GM18873 (cell line): Measurements from ENCODE around the gene TNNT2.

Experiments
- ATAC-seq: cut with Tn5 transposase; IDR thresholded peaks from one replicate; pipeline ENCODE4 v1.9.1; 2021; ENCODE audit warnings: mild to moderate bottlenecking, moderate library complexity, moderate number of reproducible peaks; ENCODE audit not compliant: unreplicated experiment, low FRiP score

The TNNT2 gene

DNA sequence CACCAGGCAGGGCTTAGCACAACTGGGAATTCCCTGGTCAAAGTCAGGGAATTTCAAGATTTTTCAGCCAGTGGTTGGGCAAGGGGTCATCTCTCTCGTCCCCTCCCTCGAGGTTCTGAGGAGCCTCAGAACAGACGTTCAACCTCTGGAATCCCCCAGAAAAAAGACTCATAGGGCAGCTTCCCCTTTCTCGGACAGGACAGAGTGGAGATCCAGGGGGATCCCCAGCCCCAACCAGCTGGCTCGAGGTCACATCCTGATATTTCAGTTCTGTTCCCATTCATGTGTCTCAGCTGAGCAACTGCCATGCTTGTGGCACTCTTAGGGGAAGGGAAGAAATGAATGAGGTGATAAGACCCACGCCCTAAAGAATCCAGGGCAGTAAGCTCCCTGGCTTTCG lies 26.6 kb upstream of the TNNT2 start:
- no peak for ATAC-seq

DNA sequence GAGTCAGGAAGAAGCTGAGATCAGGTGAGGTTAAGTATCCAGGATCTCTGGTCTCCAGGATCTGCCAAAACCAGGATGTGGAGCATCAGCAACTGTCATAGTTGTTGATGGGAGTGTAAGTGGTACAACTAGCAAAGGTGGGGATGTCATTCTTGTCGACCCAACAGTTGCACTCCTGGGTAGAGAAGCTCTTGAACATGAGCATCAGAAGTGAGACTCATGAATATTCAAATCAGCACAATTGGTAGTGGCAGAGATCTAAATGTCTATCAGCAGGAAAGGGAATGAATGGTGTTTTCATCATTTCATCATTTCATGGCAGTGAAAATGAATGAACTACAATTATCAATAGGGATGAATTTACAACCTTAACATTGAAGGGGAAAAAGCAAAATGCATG lies 25.9 kb upstream of the TNNT2 start:
- no peak for ATAC-seq

DNA sequence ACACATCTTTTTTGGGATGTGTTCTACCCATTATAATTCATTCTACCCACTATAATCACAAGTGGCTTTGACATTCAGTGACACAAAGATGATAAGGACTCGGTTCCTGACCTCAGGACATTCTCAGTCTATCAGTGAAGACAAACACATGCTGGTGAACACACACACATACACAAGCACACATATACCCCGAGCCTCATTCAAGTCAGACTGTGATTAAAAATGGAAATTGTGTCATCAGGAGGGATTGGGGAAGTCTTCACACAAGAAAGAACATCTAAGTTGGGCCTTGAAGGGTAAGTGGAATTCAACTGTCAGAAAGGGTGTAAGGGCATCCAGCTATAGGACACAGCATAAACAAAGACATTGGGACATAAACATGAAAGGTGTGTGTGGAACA lies 24.2 kb upstream of the TNNT2 start:
- ATAC-seq = no peak

DNA sequence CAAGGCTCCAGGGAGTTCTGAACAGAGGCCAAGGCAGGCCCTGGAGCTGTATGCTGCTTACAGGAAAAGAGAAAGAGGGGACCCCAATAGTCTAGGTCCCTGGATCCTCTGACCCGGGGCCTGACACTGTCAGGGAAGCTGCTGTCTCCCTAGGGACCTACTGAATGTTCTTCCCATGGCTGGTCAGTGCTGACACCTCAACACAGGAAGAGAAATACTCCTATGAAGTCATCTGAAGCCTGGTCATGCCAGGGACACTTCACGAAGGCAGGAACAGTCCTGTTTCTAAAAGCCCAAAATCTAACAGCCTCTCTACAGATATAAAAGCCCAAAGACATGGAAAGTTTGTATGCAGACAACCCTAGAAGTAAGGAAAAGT lies 23.4 kb upstream of the TNNT2 start:
- no peak for ATAC-seq

DNA sequence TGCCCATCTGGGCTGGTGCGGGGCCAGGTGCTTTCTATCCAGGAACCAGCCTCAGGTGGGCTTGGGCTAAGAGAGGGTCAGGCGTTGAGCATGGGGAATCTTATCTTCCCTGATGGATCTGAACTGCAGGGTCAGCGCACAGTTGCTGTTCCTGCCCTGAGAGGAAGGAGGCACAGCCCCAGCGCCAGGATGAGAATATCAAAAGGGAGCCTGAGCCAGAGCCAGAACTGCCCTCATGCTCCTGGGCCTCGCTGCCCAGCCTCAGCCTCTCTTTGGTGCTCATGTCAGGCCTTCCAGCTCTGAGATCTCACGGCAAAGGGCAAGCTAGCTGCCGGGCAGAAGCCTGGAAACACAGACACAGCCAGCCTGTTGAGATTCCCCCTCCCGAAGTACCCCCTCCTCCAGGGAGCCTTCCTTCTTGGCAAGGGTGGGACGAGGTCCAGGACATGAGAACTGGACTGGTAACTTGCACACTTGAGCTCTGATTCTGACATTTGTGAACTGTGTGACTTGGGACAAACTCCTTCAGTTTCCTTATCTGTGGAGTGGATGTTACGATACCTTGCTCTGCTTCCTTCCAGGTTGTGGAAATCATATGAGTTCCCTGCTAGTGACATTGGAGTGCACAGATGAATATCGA lies 22.9 kb upstream of the TNNT2 start:
- ATAC-seq = no peak

DNA sequence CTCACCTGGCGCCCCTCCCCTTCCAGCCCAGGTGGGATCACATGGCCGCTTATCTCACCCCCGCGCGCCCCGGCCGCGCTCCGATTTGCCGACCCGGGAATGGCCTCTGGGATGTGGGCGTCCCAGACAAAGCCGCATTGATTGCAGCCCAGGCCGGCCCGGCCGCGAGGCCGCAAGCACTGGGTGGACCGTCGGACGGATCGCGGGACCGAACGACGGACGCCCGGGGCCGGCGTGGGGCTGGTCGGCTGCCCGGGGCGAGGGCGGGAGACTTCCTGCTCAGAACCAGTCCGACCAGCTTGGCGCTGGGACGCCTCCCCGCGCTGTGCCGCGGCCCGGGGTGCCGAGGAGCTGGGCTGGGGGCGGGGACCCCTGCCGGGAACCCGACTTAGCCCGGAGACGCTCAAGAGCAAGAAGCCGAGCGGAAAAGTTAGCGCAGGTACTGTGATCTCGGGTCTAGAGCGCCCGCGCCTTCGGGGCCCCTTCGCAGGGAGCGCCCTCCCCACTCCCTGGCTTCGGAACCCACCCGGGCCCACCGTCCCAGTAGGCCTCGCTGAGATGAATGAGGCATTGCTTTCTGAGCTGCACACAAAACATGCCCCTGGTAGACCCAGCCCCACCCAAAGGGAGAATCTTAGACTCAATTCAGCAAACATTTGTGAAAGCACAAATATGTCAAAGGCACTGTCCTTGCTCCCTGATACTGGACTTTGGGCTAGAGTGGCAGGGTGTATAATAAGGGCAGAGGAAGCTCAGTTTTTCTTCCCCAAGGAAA lies 22.1 kb upstream of the TNNT2 start:
- no peak for ATAC-seq

DNA sequence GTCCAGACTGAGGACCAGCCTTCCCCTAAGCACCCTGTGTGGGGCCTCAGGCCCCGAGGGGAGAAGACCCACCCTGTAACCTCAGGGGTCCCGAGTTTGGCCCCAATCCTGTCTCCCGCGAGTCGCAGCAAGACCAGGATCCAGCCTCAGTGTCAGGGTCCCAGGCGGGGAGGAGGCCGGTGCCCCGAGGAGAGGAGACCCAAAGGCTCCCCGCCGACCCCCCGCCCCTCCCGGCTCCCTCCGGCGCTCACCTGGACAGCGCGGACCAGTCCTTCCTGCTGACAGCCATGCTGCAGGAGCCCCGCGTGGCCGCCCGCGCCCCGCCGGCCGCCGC lies 21.5 kb upstream of the TNNT2 start, which contains the start of gene LAD1:
LAD1 (minus strand) TSS at position 307 of the 334 bp plus-strand sequence; CDS start at position 289, 18 bp downstream.
- no peak for ATAC-seq

DNA sequence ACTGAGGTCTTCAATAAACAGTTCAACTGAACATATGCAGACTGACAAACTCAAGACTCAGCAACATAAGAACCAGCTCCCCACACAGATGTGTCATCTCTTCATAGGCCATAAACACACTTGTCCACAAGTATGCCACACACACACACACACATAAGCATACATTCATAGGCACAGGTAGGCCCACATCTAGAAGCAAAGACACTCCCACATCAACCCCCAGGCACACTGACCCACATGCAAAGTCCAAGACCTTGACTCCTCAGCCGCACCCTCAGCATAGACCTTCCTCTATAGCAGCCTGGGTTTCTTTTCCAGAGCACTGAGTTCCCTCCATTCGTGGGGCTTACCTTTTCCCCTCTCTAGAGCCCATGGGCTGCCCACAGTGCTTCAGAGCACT lies 20.2 kb upstream of the TNNT2 start:
- no peak for ATAC-seq

DNA sequence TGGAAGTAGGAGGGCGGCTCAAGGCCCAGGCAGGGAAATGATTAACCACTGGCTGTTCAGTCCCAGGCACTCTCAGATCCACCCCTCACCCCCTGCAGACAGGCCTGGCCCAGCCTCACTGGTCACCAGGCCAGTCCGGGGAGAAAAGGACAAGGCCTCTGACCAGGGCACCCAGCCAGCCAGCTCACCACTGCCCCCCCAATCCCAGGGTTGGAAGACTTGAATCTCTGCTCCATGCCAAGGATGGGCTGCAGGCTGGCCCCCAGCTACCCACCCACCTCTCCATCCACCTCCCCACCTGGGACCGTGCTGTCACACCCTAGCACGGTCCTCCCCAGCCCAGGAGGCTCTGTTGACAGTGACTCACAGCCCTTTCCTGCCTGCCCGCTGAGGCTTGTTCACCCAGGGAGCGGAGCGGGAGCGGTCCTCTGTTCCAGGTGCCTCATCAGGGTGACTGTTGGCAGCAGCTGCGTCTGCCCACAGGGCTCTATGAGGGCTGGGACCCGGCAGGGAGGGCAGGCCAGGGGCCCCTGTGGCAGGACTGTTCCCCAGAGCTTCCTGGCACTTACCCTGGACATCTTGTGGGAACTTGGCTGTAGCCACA lies 19.5 kb upstream of the TNNT2 start:
- no peak for ATAC-seq

DNA sequence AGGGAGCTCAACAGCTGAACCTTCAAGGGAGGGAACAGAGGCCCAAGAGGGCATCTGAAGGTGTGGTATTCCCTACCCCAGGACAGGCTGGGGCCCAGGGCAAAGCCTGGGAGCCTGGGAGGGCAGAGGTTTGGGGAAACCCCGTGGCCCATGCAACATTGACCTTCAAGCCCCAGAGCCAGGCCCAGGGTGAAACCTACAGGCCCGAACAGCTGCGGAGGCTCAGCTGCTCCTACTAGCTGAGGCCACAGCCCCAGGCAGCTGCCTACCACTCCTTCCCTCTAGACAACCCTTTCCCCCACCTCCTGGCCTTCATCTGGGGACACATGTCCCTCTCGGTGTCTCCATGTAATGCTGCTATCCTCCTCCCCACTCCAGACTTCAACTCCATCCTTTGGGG lies 18.5 kb upstream of the TNNT2 start:
- no peak for ATAC-seq

DNA sequence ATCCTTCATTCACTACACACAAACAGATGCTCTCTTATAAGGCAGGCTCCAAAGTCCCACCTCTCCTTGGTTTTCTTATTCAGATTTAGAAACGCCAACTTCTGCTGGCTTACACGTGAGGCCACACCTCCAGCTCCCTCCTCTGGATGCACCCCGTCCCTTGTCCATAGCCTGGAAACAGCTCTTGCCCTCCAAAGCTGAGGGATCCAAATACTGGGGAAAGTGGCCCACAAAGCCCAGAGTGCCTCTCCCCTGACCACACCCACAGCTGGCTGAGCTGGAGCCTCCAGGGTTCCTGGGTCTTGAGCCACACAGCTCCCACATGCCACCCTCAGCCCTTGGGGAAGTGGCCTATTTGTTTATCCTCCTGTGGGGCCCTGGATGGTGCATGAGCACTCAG lies 17.1 kb upstream of the TNNT2 start:
- no peak for ATAC-seq

DNA sequence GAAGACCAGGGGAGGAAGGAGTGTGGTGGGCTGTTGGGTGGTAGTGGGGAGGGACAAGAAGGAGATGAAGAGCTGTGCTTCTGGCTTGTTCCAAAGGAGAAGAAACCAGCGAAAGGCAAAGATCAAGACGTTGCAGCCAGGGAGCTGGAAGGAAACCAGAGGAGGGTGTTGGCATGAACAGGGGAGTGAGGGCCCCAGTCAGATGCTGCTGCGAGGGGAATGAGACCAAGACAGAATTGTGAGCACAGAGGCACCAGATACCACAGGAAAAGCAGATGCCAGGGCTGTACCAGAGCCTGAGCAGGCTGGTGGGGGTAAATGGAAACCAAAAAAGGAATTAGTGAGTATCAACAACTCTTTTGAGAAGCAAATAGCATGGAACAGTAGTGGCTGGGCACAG lies 15.6 kb upstream of the TNNT2 start:
- ATAC-seq = no peak

DNA sequence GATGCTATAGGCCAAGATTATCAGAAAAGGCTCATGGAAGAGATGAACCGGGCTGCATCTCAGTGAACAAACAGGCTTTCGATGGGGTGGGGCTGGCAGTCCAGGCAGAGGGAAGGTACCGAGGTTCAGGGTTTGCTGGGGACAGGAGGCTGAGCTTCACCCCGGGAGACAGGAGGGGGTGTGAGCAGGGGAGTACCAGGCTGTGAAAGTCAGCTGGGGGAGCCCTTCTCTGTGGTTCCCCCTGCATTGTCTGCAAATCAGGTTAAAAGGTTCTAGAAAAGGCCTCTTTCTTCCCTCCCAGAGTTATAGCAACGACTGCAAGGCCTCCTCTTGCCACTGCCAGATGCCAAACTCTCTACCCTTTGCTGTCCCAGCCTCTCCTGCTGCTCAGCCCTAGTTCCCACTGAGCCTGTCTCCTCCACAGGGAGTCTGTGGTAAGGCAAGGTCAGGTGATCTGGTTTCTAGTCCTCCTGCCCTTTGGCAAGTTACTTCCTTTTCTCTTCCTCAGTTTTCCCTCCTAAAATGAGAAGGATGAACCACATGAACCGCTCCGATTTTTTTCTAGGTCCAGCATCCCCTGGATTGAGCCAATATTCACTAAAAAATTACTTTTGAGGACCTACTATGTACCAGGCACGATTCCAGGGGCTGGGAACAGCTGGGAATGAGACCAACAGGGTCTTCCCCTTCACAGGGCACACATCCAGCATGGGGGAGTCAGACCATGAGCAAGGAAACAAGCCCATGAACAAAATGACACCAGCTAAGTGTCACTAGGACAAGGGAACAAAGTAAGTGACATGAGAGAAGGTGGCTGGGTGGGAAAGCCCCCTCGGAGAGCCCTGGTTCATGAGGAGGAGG lies 14.4 kb upstream of the TNNT2 start:
- no peak for ATAC-seq

DNA sequence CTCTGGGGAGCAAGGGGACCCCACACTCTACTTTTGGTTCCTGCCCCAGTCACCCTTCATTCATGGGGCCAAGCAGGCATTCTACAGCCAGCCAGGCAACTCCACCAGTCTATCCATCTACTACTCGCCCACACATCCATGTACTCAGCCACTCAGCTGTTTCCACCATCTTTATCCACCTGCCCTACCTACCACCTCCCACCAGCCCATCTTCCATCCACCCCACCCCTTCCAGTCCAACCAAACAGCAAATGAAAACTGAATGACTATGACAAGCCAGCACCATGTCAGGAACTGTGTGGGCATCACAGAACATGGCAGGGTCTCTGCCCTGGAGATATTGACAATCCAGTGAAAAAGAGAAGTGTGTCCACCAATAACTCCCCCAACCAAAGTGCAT lies 13.7 kb upstream of the TNNT2 start:
- no peak for ATAC-seq

DNA sequence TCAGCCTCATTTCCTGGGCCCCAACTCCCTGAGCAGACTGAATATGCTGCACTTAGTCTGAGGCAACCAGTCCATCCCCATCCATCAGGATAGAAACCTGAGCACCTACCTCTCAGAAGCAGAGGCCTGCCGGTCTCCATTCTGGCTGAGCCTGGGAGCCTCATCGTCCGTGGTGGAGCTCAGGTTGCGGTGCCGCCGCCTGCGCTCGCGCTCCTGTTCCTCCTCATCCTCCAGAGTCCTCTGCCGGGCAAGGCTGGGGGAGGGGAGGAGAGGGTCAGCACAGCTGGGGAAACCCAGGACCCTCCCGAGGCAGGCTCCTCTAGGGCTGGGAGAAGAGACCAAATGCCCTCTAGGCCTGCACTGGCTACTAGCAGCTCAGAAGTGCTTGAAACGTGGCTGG lies 11.6 kb upstream of the TNNT2 start:
- ATAC-seq = no peak

DNA sequence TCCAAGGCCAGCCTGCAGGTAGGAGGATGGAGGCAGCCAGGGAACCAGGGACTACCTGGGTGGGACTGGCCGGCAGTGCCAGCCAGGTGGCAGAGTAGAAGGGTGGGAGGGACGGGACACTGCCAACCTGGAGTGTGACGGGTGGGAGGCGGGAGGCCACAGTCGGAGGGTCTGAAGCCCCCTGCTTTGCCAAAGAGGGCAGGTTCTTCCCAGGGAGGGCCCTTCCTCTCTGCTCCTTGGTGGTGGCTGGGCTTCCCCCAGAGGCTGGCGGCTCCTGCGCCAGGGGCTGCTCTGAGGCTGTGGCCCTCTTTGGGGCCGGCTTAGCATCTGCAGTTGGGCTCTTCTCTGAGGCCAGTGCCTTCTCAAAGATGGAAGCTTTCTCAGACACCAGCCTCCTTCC lies 8.7 kb upstream of the TNNT2 start:
- ATAC-seq = no peak

DNA sequence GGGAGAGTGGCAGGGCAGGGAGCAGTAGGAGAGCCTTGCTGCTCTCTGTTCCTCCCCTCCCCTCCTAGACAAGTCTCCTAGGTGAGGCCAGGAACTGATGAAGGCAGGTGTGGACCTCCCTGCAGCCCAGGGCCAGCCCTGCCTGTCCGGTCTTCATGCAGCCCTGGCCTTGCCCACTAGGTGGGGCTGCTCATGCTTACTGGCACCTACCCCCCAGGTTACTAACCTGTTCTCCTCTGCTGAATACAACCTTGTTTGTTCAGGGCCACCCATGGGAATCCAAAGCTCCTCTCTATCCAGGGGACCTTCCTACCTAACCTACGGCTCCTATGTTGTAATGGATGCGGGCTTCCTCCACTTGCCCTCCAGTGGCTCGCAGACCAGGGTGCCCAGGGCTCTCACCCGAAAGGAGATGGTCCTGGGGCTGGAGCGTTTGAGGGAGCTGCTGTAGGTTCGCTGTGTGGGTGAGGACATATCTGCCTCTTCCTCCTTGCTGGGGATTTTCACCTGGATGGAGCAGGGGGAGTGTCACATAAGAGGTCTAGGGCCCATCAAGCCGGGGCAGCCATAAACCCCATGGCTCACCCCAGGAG lies 7.9 kb upstream of the TNNT2 start:
- no peak for ATAC-seq

DNA sequence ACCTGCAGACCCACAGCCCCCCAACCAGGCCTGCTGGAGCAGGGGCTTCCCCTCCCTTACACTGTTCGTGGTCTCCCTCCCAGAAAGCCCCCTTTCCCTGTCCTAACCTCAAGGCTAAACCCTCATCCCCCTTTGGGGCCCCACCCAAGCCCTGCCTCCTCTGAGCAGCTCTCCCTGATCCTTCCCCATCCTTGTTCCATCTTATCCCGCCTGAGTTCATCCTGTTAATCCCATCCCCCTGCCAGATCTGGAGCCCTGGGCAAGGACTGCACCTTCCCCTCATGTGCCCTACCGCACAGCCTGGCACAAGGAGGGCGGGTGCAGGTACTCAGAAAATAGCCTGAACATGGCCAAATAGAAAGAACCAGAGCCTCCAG lies 6.9 kb upstream of the TNNT2 start:
- ATAC-seq = no peak

DNA sequence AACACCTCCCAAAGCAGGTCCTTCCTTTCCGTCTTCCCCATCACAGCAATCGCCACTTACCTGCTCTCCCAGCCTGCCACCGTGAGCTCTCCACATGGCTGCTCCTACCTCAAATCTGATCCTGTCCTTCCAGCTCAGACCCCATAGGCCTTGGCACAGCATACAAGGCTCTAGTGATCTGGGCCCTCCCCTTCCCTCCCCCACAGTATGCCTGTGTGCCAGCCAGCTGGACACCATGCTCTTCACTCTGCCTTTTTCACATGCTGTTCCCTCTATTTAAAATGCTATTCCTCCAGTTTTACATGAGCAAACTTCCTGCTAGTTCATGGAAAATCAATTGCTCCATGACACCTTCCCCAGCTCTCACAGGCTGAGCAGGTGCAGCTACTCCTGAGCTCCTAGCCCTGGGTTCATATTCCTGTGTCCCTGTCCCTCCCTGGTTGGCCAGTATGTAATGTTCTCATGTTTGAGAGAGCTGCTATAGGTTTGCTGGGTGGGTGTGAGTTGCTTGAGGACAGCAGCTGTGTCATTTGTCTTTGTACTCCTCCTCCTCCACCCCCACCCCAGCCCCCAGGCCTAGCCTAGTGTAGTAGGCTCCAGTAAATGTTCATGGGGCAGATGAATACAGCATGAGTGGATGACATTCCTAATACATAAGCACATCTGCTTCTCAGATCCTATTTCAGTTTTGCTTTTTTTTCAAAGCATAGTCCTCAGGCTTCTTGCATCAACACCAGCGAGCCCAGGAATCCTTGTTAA lies 6.3 kb upstream of the TNNT2 start:
- ATAC-seq = no peak

DNA sequence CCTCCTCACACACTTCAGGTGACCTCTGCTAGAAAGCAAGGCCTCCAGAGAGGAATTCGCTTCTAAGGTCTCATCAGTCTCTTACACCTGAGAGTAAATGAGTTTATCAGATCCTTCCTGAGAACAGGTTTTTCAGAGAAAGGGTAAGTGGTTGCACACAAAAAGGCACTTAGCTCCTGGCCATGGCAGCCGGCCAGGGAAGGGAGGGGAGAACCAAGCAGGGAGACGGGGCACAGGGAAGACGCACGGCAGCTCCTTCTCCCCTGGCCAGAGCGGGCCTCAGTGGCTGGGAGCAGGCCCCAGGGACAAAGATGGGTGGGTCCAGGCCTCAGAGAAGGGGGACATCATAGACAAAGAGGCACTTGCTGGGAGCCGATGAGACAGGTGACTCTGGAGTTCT lies 3.6 kb upstream of the TNNT2 start:
- ATAC-seq = no peak
